Fibroblast of villous mesenchyme (primary cell): ENCODE measurements around the gene PRRT3. TPM values are rescaled to one million over a fixed set of nuclear protein-coding genes. Genes with fewer than 3 reads are reported as not detected.
A peak's percentile ranks its signal among the peaks of the same experiment; 100 is the strongest.

ENCODE experiments used
- DNase-seq: peaks from one replicate; pipeline ENCODE4 v3.0.0-alpha.2; 2010; ENCODE audit warnings: low read depth
- H3K4me3 ChIP-seq: 2 replicates; pipeline ENCODE4 v1.5.1; 2011; ENCODE audit warnings: low read depth, mild to moderate bottlenecking, low read length
- CTCF ChIP-seq: IDR thresholded peaks from 2 replicates; pipeline ENCODE4 v1.5.1; 2012; ENCODE audit warnings: low read depth, mild to moderate bottlenecking, low read length; ENCODE audit not compliant: insufficient read depth
- total RNA-seq: library from RNA; depleted of rRNA; stranded (reverse); fragments of >200 nt; gene quantifications from 2 replicates; pipeline ENCODE4 v1.2.3, GENCODE V29; 2012

Gene PRRT3
- total RNA-seq, 1 donor, result 3.5 TPM

- DNase-seq, result no peak
- no peak overlapping the region for H3K4me3 ChIP-seq
- no peak for TF ChIP-seq CTCF
These were observed 38.6 kb downstream of the PRRT3 start for GRCh38 chr3:9913601-9914000.

DNA sequence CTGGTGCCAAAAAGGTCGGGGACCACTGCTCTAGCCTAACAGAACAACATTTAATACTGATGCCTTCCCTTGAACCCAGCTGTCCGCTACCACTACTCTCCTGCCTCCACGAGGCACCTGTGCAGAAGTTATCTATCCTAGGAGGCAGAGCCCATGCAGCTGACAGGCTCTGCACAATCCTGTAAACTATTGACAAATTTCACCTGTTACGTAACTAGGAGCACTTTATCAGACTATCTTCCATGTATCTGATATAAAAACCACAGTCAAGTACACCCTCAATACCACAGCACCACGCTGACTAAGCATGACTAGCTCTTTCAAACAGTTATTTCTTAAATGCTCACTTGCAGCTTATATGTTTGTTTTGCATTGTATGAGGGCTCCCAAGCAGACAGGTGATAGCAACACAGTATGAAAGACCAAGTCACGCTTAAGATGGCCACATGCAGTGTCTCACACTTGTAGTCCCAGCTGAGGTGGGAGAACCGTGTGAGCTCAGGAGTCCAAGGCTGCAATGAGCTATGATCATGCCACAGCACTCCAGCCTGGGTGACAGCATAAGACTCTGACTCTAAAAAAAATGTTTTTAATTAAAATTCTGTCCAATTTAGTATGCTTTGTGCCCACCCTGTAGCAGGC lies 39.8 kb downstream of the PRRT3 start:
- TF ChIP-seq CTCF, result no peak
- no peak overlapping the region for H3K4me3 ChIP-seq
- peak; percentile 69 for DNase-seq

DNA sequence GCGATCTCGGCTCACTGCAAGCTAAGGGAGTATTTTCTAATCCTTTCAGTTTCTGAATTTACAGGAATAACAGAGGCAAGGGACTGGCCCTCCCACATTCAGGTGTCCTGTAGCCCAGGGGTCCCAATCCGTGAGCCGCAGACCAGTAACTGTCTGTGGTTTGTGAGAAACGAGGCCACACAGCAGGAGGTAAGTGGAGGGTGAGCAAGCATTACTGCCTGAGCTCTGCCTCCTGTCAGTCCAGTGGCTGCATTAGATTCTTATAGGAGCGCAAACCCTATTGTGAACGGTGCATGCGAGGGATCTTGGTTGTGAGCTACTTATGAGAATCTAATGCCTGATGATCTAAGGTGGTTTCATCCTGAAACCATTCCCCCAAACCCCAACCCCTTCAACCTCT lies 40.3 kb downstream of the PRRT3 start:
- no peak for DNase-seq
- TF ChIP-seq CTCF, result no peak
- H3K4me3 ChIP-seq, result no peak overlapping the region

- no peak overlapping the region for H3K4me3 ChIP-seq
- TF ChIP-seq CTCF, result no peak
These were observed 42.8 kb downstream of the PRRT3 start for GRCh38 chr3:9909221-9910013.

DNA sequence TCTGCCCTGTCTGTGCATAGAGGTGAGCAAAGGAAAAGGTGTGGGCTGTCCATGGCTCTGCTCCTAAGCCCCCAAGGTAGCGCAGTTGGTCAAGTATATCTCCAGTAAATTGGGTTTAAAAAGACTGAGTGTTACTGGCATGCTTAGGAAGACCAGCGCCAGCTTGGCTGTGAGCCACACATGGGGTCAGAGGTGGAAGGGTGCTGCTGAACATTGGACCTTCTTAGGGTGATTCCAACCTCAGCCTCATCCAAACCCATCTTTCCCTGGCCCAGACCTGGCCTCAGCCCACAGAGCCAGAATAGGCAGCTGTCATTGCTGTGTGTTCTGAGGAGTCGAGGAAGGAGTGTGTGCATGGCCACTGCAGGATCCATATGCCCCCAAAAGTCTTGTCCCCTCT lies 43.9 kb downstream of the PRRT3 start:
- H3K4me3 ChIP-seq, result no peak overlapping the region
- TF ChIP-seq CTCF, result no peak
- no peak for DNase-seq

More at GRCh38 chr3:9909221-9910013, 42.8 kb downstream of the PRRT3 start:
- DNase-seq, result no peak

- H3K4me3 ChIP-seq, result no peak overlapping the region
- no peak for DNase-seq
- TF ChIP-seq CTCF, result no peak
These were observed 45.7 kb downstream of the PRRT3 start for GRCh38 chr3:9906480-9906879.
